Measurements from ENCODE around the gene NTM.

Gene NTM

GRCh38 chr11:131883332-131883731 is 512.9 kb downstream of the NTM start:
- no peak for DNase-seq

GRCh38 chr11:131884461-131885073 is 514.2 kb downstream of the NTM start:
- DNase-seq = no peak

- DNase-seq = no peak
Measured at GRCh38 chr11:131885431-131885830, 515.0 kb downstream of the NTM start.

GRCh38 chr11:131886201-131886600 is 515.8 kb downstream of the NTM start:
- peak; percentile 68 for DNase-seq

GRCh38 chr11:131888230-131888855 is 517.9 kb downstream of the NTM start:
- peak; percentile 96 for DNase-seq

GRCh38 chr11:131889146-131889577 is 518.7 kb downstream of the NTM start:
- DNase-seq = peak; percentile 93

- peak; percentile 61 for DNase-seq
Measured at GRCh38 chr11:131889760-131890581, 519.6 kb downstream of the NTM start.

GRCh38 chr11:131893103-131893890 is 522.9 kb downstream of the NTM start:
- DNase-seq = no peak

- no peak for DNase-seq
Measured at GRCh38 chr11:131893988-131894387, 523.6 kb downstream of the NTM start.

- DNase-seq = no peak
Measured at GRCh38 chr11:131894615-131895544, 524.5 kb downstream of the NTM start.

- no peak for DNase-seq
Measured at GRCh38 chr11:131895865-131896264, 525.5 kb downstream of the NTM start.

GRCh38 chr11:131896978-131897615 is 526.7 kb downstream of the NTM start:
- no peak for DNase-seq

- DNase-seq = peak; percentile 46
Measured at GRCh38 chr11:131897956-131898355, 527.5 kb downstream of the NTM start.

GRCh38 chr11:131898949-131899348 is 528.5 kb downstream of the NTM start:
- DNase-seq = no peak

GRCh38 chr11:131899950-131900580 is 529.6 kb downstream of the NTM start:
- DNase-seq = no peak

GRCh38 chr11:131902421-131902820 is 532.0 kb downstream of the NTM start:
- DNase-seq = no peak

GRCh38 chr11:131903074-131903473 is 532.7 kb downstream of the NTM start:
- no peak for DNase-seq

- DNase-seq = peak; percentile 67
Measured at GRCh38 chr11:131904756-131905155, 534.3 kb downstream of the NTM start.

GRCh38 chr11:131906963-131907362 is 536.5 kb downstream of the NTM start:
- DNase-seq = no peak

- no peak for DNase-seq
Measured at GRCh38 chr11:131907371-131907770, 537.0 kb downstream of the NTM start.

GRCh38 chr11:131908316-131908715 is 537.9 kb downstream of the NTM start:
- DNase-seq = no peak

Measured in fibroblast of skin of right quadriceps (primary cell).